Epithelial cell of esophagus (primary cell): ENCODE data around the gene SKAP1.
"Not testable (repeated sequence)": the region's sequence is repeated elsewhere in the genome, so short reads cannot be mapped to it uniquely, and the experiment has no call there.

Experiments
- DNase-seq: peaks from one replicate; pipeline ENCODE4 v3.0.0; 2010; ENCODE audit warnings: low read depth
- H3K4me3 ChIP-seq: 2 replicates; pipeline ENCODE4 v1.5.1; 2011; ENCODE audit warnings: mild to moderate bottlenecking, low read length, control low read depth
- CTCF ChIP-seq: IDR thresholded peaks from 2 replicates; pipeline ENCODE4 v1.5.1; 2011; ENCODE audit warnings: low read depth, mild to moderate bottlenecking, low read length, control low read depth, inconsistent platforms; ENCODE audit not compliant: insufficient read depth; ENCODE audit errors: missing control alignments

Gene SKAP1

GRCh38 chr17:48459070-48459844, 29.2 kb upstream of the SKAP1 start:
- H3K4me3 ChIP-seq, result no peak overlapping the region
- no peak for DNase-seq
- TF ChIP-seq CTCF, result no peak

DNA sequence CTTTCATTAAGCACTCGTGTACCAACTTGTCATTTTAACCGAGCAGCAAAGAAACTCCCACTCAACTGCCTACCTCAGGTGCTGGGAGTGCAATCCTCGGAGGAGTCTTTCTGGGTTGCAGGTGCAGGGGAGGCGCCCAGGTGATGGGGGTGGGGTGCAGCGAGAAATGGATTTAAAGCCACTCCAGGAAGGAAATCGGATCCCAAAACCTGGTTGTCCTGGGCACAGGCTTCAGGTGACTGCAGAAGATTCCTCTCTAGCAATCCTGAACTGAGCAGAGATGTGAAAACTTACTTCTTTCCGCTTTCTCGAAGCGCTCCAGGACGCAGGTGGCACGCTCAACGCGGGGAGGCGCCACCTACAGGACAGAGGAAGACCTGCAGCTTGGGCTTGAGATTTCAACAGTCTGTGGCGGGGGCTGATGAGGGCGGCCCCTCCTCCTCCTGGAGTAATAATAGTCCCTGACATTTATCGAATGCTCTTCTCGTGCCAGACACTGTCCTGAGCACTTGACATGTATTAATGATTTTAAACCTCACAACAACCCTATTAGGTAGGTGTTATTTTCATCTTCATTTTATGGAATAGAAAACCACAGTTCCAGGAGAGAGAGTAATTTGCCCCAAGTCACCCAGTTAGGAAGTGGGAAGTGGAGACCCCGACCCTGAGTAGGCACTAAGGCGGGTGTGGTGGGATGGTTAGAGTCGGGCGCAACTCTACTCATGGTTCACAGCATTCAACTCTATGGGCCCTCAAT, 27.2 kb upstream of the SKAP1 start:
- DNase-seq, result peak; percentile 62
- H3K4me3 ChIP-seq, result no peak overlapping the region
- TF ChIP-seq CTCF, result peak; percentile 93

- DNase-seq, result peak; percentile 84
- no peak for TF ChIP-seq CTCF
- H3K4me3 ChIP-seq, result no peak overlapping the region
Observed at GRCh38 chr17:48456589-48456988, 26.6 kb upstream of the SKAP1 start.

- TF ChIP-seq CTCF, result no peak
- no peak overlapping the region for H3K4me3 ChIP-seq
- DNase-seq, result no peak
Observed at GRCh38 chr17:48455791-48456190, 25.8 kb upstream of the SKAP1 start.

GRCh38 chr17:48453447-48453846, 23.4 kb upstream of the SKAP1 start:
- no peak overlapping the region for H3K4me3 ChIP-seq
- TF ChIP-seq CTCF, result no peak
- DNase-seq, result no peak

DNA sequence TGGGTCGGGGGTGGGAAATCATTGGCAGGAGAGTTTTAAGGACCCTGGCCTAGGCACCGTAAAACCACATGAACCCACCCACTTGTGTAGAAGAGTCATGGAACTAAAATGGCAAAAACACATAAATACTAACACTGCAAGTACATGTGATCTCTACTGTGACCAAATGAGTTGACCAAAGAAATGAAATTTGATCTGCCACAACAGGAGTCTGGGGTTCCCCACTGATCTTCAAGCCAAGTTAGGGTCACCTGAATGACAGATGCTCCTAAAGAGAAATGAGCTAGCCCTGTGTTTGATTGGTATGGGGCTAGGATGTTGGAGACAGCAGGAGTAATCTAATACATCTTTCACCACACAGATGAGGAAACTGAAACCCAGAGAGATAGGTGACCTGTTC, 21.5 kb upstream of the SKAP1 start:
- H3K4me3 ChIP-seq, result no peak overlapping the region
- DNase-seq, result no peak
- no peak for TF ChIP-seq CTCF

GRCh38 chr17:48449335-48449734, 19.3 kb upstream of the SKAP1 start:
- H3K4me3 ChIP-seq, DNase-seq: not testable (repeated sequence)
